ENCODE results near the gene PARD6G.

Gene PARD6G

GRCh38 chr18:80193701-80194100 is 53.6 kb downstream of the PARD6G start:
- no peak for TF ChIP-seq CTCF (conservative IDR thresholded peaks at IDR 0.05; ENCODE audit: low read depth, low read length)
- no peak for DNase-seq (ENCODE audit: low read depth)
- no peak overlapping the region for H3K4me3 ChIP-seq (ENCODE audit: low read length)

- TF ChIP-seq CTCF (conservative IDR thresholded peaks at IDR 0.05; ENCODE audit: low read depth, low read length): no peak
Observed at GRCh38 chr18:80192653-80193385, 54.5 kb downstream of the PARD6G start.

GRCh38 chr18:80191907-80192652 is 55.2 kb downstream of the PARD6G start:
- no peak for DNase-seq (ENCODE audit: low read depth)
- TF ChIP-seq CTCF (conservative IDR thresholded peaks at IDR 0.05; ENCODE audit: low read depth, low read length): no peak
- H3K4me3 ChIP-seq (ENCODE audit: low read length): no peak overlapping the region

More at GRCh38 chr18:80192653-80193385, 54.5 kb downstream of the PARD6G start:
- no peak for DNase-seq (ENCODE audit: low read depth)
- no peak overlapping the region for H3K4me3 ChIP-seq (ENCODE audit: low read length)

- no peak overlapping the region for H3K4me3 ChIP-seq (ENCODE audit: low read length)
- TF ChIP-seq CTCF (conservative IDR thresholded peaks at IDR 0.05; ENCODE audit: low read depth, low read length): no peak
- DNase-seq (ENCODE audit: low read depth): no peak
Observed at GRCh38 chr18:80191264-80191663, 56.0 kb downstream of the PARD6G start.

- no peak for TF ChIP-seq CTCF (conservative IDR thresholded peaks at IDR 0.05; ENCODE audit: low read depth, low read length)
- H3K4me3 ChIP-seq (ENCODE audit: low read length): no peak overlapping the region
- DNase-seq (ENCODE audit: low read depth): no peak
Observed at GRCh38 chr18:80190311-80190710, 57.0 kb downstream of the PARD6G start.

- TF ChIP-seq CTCF (conservative IDR thresholded peaks at IDR 0.05; ENCODE audit: low read depth, low read length): no peak
- no peak for DNase-seq (ENCODE audit: low read depth)
- no peak overlapping the region for H3K4me3 ChIP-seq (ENCODE audit: low read length)
Observed at GRCh38 chr18:80189531-80189865, 57.8 kb downstream of the PARD6G start.
